GM21390 (cell line): ENCODE results near the gene CTDSP1.

Experiments
- ATAC-seq: cut with Tn5 transposase; IDR thresholded peaks from one replicate; pipeline ENCODE4 v1.9.1; 2021; ENCODE audit not compliant: unreplicated experiment

Gene CTDSP1

GRCh38 chr2:218422403-218423086, 22.9 kb downstream of the CTDSP1 start:
- ATAC-seq, result no peak

- ATAC-seq, result no peak
These were observed 23.9 kb downstream of the CTDSP1 start for GRCh38 chr2:218423584-218423983.

GRCh38 chr2:218425531-218425930, 25.9 kb downstream of the CTDSP1 start:
- no peak for ATAC-seq

- no peak for ATAC-seq
These were observed 28.1 kb downstream of the CTDSP1 start for GRCh38 chr2:218427741-218428140.

GRCh38 chr2:218428846-218429558, 29.3 kb downstream of the CTDSP1 start:
- no peak for ATAC-seq

GRCh38 chr2:218429911-218430692, 30.4 kb downstream of the CTDSP1 start:
- no peak for ATAC-seq

- no peak for ATAC-seq
These were observed 31.1 kb downstream of the CTDSP1 start for GRCh38 chr2:218430721-218431120.

- ATAC-seq, result no peak
These were observed 32.2 kb downstream of the CTDSP1 start for GRCh38 chr2:218431878-218432277.

GRCh38 chr2:218432676-218433365, 33.2 kb downstream of the CTDSP1 start:
- ATAC-seq, result no peak

- no peak for ATAC-seq
These were observed 34.8 kb downstream of the CTDSP1 start for GRCh38 chr2:218434456-218434855.

- ATAC-seq, result no peak
These were observed 35.6 kb downstream of the CTDSP1 start for GRCh38 chr2:218435003-218435982.

GRCh38 chr2:218436992-218437391, 37.3 kb downstream of the CTDSP1 start:
- ATAC-seq, result no peak

GRCh38 chr2:218437969-218438368, 38.3 kb downstream of the CTDSP1 start:
- ATAC-seq, result no peak

GRCh38 chr2:218438596-218438995, 38.9 kb downstream of the CTDSP1 start:
- no peak for ATAC-seq

- ATAC-seq, result no peak
These were observed 45.2 kb downstream of the CTDSP1 start for GRCh38 chr2:218444692-218445357.

- no peak for ATAC-seq
These were observed 45.9 kb downstream of the CTDSP1 start for GRCh38 chr2:218445602-218446001.

GRCh38 chr2:218446547-218446946, 46.9 kb downstream of the CTDSP1 start:
- ATAC-seq, result no peak

GRCh38 chr2:218447072-218447471, 47.4 kb downstream of the CTDSP1 start:
- ATAC-seq, result no peak

GRCh38 chr2:218448934-218449333, 49.3 kb downstream of the CTDSP1 start:
- ATAC-seq, result no peak

- no peak for ATAC-seq
These were observed 52.4 kb downstream of the CTDSP1 start for GRCh38 chr2:218452079-218452478.
